ENCODE measurements around the gene CAP1. TPM values are rescaled to one million over a fixed set of nuclear protein-coding genes. Genes with fewer than 3 reads are reported as not detected.

CAP1 gene
- total RNA-seq (100 to 1,000 TPM; 159 to 160 TPM), polyA plus RNA-seq (ENCODE audit: insufficient read depth, low read depth, low replicate concordance) (231 TPM)
- long read RNA-seq, donor 1, transcript CAP1-206 (13 exons, 2,217 nt): major isoform, 16 of 49 reads
- long read RNA-seq, donor 1, transcript CAP1-203 (13 exons, 3,105 nt): minor isoform, 11 of 49 reads
- long read RNA-seq, donor 1, transcript CAP1-217 (5 exons, 856 nt): minor isoform, 5 of 49 reads
- long read RNA-seq, donor 1, partial matches to known transcripts: 0 of 49 reads
- long read RNA-seq, donor 1, other reads (novel, unspliced or antisense): 5 of 49 reads
- long read RNA-seq, donor 2, transcript CAP1-206 (13 exons, 2,217 nt): major isoform, 8 of 28 reads
- long read RNA-seq, donor 2, partial matches to known transcripts: 0 of 28 reads
- long read RNA-seq, donor 2, other reads (novel, unspliced or antisense): 8 of 28 reads

- TF ChIP-seq CTCF (IDR thresholded peaks at IDR 0.05) (no peak), POLR2A (IDR thresholded peaks at IDR 0.05) (no peak)
- Histone ChIP-seq H3K27ac (peak within 1 kb of the TSS; percentile 87 to 98), H3K27me3 (no peaks in the 10 kb centered on the region), H3K36me3 (ENCODE audit: low read depth, missing control alignments) (no peaks in the 10 kb centered on the region), H3K9me3 (no peaks in the 10 kb centered on the region), H3K4me1 (peaks cover 48% of the 10 kb centered on the region), H3K4me3 (peak within 1 kb of the TSS; percentile 85 to 94)
- intact Hi-C loops (cut with DNase I; ENCODE audit: low total_unique reads): no loop called here
- WGBS, 2 donors: 0% methylated on average over 25 to 47 of the region's 65 CpGs
- DNase-seq: peak; percentile 99
Measured at GRCh38 chr1:40040511-40041465, at the start of gene CAP1. Gene CAP1 (plus strand): TSS chr1:40040729. CDS start chr1:40059347, 18,618 bp downstream.

GRCh38 chr1:39992234-39992633 is 48.3 kb upstream of the CAP1 start:
- Histone ChIP-seq H3K4me3 (no peak overlapping the region), H3K27me3 (no peaks in the 10 kb centered on the region), H3K4me1 (no peaks in the 10 kb centered on the region), H3K36me3 (ENCODE audit: low read depth, missing control alignments) (no peaks in the 10 kb centered on the region), H3K9me3 (no peaks in the 10 kb centered on the region), H3K27ac (no peak overlapping the region)
- no peak for TF ChIP-seq CTCF (IDR thresholded peaks at IDR 0.05)
- no peak for TF ChIP-seq POLR2A (IDR thresholded peaks at IDR 0.05)
- WGBS, 2 donors: 81 to 94% methylated on average over 2 of the region's 2 CpGs
- intact Hi-C loops (cut with DNase I; ENCODE audit: low total_unique reads): no loop called here
- no peak for DNase-seq

GRCh38 chr1:39992888-39993287 is 47.6 kb upstream of the CAP1 start:
- Histone ChIP-seq H3K4me3 (no peak overlapping the region), H3K27me3 (no peaks in the 10 kb centered on the region), H3K9me3 (no peaks in the 10 kb centered on the region), H3K27ac (no peak overlapping the region), H3K36me3 (ENCODE audit: low read depth, missing control alignments) (no peaks in the 10 kb centered on the region), H3K4me1 (no peaks in the 10 kb centered on the region)
- no peak for DNase-seq
- intact Hi-C loops (cut with DNase I; ENCODE audit: low total_unique reads): no loop called here
- 88 to 98% methylated on average over 5 of the region's 5 CpGs for WGBS, 2 donors
- TF ChIP-seq POLR2A (IDR thresholded peaks at IDR 0.05) (no peak), CTCF (IDR thresholded peaks at IDR 0.05) (no peak)

- H3K9me3 ChIP-seq: no peaks in the 10 kb centered on the region
- DNase-seq: no peak
- H3K27me3 ChIP-seq: no peaks in the 10 kb centered on the region
- no peak for TF ChIP-seq CTCF (IDR thresholded peaks at IDR 0.05)
- no peaks in the 10 kb centered on the region for H3K36me3 ChIP-seq (ENCODE audit: low read depth, missing control alignments)
- H3K27ac ChIP-seq: no peak overlapping the region
- H3K4me1 ChIP-seq: no peaks in the 10 kb centered on the region
- no peak overlapping the region for H3K4me3 ChIP-seq
- WGBS, 2 donors: 69 to 100% methylated on average over 1 of the region's 1 CpG
- intact Hi-C loops (cut with DNase I; ENCODE audit: low total_unique reads): no loop called here
Measured at GRCh38 chr1:39995973-39996393, 44.5 kb upstream of the CAP1 start.

Measured in testis (tissue), 5 donors.